CD4-positive, alpha-beta memory T cell (primary cell): Measurements from ENCODE around the gene MUC5AC. TPM values are rescaled to one million over a fixed set of nuclear protein-coding genes. Genes with fewer than 3 reads are reported as not detected.
"Not testable (repeated sequence)": the region's sequence is repeated elsewhere in the genome, so short reads cannot be mapped to it uniquely, and the experiment has no call there.

Experiments
- CTCF ChIA-PET: fragments of 350-600 bp; sonication (Branson Sonifier 250); formaldehyde crosslinking; loops from one replicate; lab custom pipeline; 2021; ENCODE audit warnings: inconsistent platforms; ENCODE audit not compliant: partially characterized antibody; lab: Charles Lee
- POLR2A ChIA-PET: fragments of 350-600 bp; sonication (Branson Sonifier 250); formaldehyde crosslinking; loops from one replicate; lab custom pipeline; 2021; ENCODE audit not compliant: partially characterized antibody; lab: Charles Lee
- DNase-seq, 5 donors: peaks; one replicate each; pipeline versions ENCODE4 v3.0.0 to v3.0.0-alpha.2; 2020 to 2022; ENCODE audit warnings: mixed read lengths in 1 of 5
- H3K27ac ChIP-seq: one replicate; pipeline ENCODE4 v1.7.0; 2013; ENCODE audit warnings: low read depth, low read length
- H3K27me3 ChIP-seq: 2 replicates; pipeline ENCODE4 v1.7.0; 2013; ENCODE audit warnings: mild to moderate bottlenecking, low read length, moderate library complexity; ENCODE audit not compliant: insufficient read depth
- H3K36me3 ChIP-seq: 2 replicates; pipeline ENCODE4 v1.7.0; 2013; ENCODE audit warnings: mild to moderate bottlenecking, low read length, moderate library complexity; ENCODE audit not compliant: insufficient read depth
- H3K4me1 ChIP-seq: 2 replicates; pipeline ENCODE4 v1.7.0; 2013; ENCODE audit warnings: mild to moderate bottlenecking, low read length, moderate library complexity; ENCODE audit not compliant: insufficient read depth
- H3K4me3 ChIP-seq, 2 donors: one replicate each; pipeline ENCODE4 v1.7.0; 2013; ENCODE audit warnings: low read length in 2 of 2, mild to moderate bottlenecking in 1 of 2
- H3K9me3 ChIP-seq, 2 donors: one replicate each; pipeline ENCODE4 v1.7.0; 2013; ENCODE audit warnings: low read length in 2 of 2, control low read depth in 1 of 2; ENCODE audit not compliant: control insufficient read depth in 1 of 2
- H3K27ac Mint-ChIP-seq, 7 donors: one replicate each; pipeline ENCODE4 v1.8.0; 2020 to 2021; ENCODE audit warnings: mixed read lengths in 7 of 7, mild to moderate bottlenecking in 6 of 7, inconsistent platforms in 3 of 7, moderate library complexity in 3 of 7
- H3K27me3 Mint-ChIP-seq, 2 donors: one replicate each; pipeline ENCODE4 v1.8.0; 2020 to 2021; ENCODE audit warnings: mixed read lengths in 2 of 2
- H3K36me3 Mint-ChIP-seq, 2 donors: one replicate each; pipeline ENCODE4 v1.8.0; 2020 to 2021; ENCODE audit warnings: mixed read lengths in 2 of 2, inconsistent platforms in 1 of 2, mild to moderate bottlenecking in 1 of 2
- H3K4me1 Mint-ChIP-seq, 4 donors: one replicate each; pipeline ENCODE4 v1.8.0; 2020 to 2021; ENCODE audit warnings: mixed read lengths in 4 of 4, mild to moderate bottlenecking in 1 of 4
- H3K4me3 Mint-ChIP-seq, 8 donors: one replicate each; pipeline ENCODE4 v1.8.0; 2020 to 2021; ENCODE audit warnings: mixed read lengths in 8 of 8, mild to moderate bottlenecking in 7 of 8, moderate library complexity in 6 of 8, inconsistent platforms in 3 of 8
- H3K9me3 Mint-ChIP-seq, 8 donors: one replicate each; pipeline ENCODE4 v1.8.0; 2020 to 2021; ENCODE audit warnings: mixed read lengths in 8 of 8, mild to moderate bottlenecking in 5 of 8, inconsistent platforms in 3 of 8, moderate library complexity in 1 of 8
- intact Hi-C: fragments of 100-400 bp; cut with micrococcal nuclease; formaldehyde crosslinking; loops from one replicate; pipeline ENCODE4 v1.15.1; 2023
- polyA plus RNA-seq, 2 donors: library from polyadenylated mRNA; unstranded; fragments of 300-500 nt; fragmentation: Illumina TruSeq; gene quantifications; one replicate each; pipeline ENCODE4 v1.2.3, GENCODE V29; 2021
- total RNA-seq, 2 experiments: library from RNA; stranded (reverse); gene quantifications; one replicate each; pipeline ENCODE4 v1.2.3, GENCODE V29; 2021

The MUC5AC gene
- total and polyA plus RNA-seq, 4 experiments from 2014 or later: not detected

GRCh38 chr11:1242751-1243150 is 85.0 kb downstream of the MUC5AC start:
- H3K36me3 ChIP-seq, POLR2A ChIA-PET, CTCF ChIA-PET, H3K4me1 Mint-ChIP-seq, H3K4me1 ChIP-seq, H3K27me3 ChIP-seq, DNase-seq, H3K4me3 Mint-ChIP-seq, H3K9me3 Mint-ChIP-seq, H3K36me3 Mint-ChIP-seq, H3K27ac ChIP-seq, H3K27me3 Mint-ChIP-seq, intact Hi-C loops, H3K4me3 ChIP-seq, H3K27ac Mint-ChIP-seq, H3K9me3 ChIP-seq: not testable (repeated sequence)

- DNase-seq, CTCF ChIA-PET, H3K4me1 ChIP-seq, H3K36me3 ChIP-seq, H3K4me1 Mint-ChIP-seq, H3K4me3 Mint-ChIP-seq, H3K27me3 Mint-ChIP-seq, H3K27me3 ChIP-seq, H3K4me3 ChIP-seq, H3K36me3 Mint-ChIP-seq, H3K9me3 Mint-ChIP-seq, H3K27ac ChIP-seq, H3K9me3 ChIP-seq, H3K27ac Mint-ChIP-seq, POLR2A ChIA-PET, intact Hi-C loops: not testable (repeated sequence)
These were observed 85.8 kb downstream of the MUC5AC start for GRCh38 chr11:1243521-1243920.

DNA sequence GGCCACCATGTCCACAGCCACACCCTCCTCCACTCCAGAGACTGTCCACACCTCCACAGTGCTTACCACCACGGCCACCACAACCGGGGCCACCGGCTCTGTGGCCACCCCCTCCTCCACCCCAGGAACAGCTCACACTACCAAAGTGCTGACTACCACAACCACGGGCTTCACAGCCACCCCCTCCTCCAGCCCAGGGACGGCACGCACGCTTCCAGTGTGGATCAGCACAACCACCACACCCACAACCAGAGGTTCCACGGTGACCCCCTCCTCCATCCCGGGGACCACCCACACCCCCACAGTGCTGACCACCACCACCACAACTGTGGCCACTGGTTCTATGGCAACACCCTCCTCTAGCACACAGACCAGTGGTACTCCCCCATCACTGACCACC is 86.8 kb downstream of the MUC5AC start:
- H3K9me3 ChIP-seq, H3K4me3 ChIP-seq, H3K4me1 ChIP-seq, POLR2A ChIA-PET, H3K27ac ChIP-seq, H3K9me3 Mint-ChIP-seq, intact Hi-C loops, H3K4me1 Mint-ChIP-seq, H3K36me3 Mint-ChIP-seq, H3K36me3 ChIP-seq, DNase-seq, H3K4me3 Mint-ChIP-seq, H3K27ac Mint-ChIP-seq, CTCF ChIA-PET, H3K27me3 Mint-ChIP-seq, H3K27me3 ChIP-seq: not testable (repeated sequence)

GRCh38 chr11:1245717-1246116 is 88.0 kb downstream of the MUC5AC start:
- H3K27me3 ChIP-seq, intact Hi-C loops, H3K4me1 Mint-ChIP-seq, POLR2A ChIA-PET, H3K36me3 Mint-ChIP-seq, H3K4me1 ChIP-seq, H3K9me3 ChIP-seq, H3K27me3 Mint-ChIP-seq, H3K9me3 Mint-ChIP-seq, CTCF ChIA-PET, DNase-seq, H3K4me3 Mint-ChIP-seq, H3K4me3 ChIP-seq, H3K27ac ChIP-seq, H3K36me3 ChIP-seq: not testable (repeated sequence)
- peak overlapping the region in 1 of 7 donors; percentile 25 for H3K27ac Mint-ChIP-seq

DNA sequence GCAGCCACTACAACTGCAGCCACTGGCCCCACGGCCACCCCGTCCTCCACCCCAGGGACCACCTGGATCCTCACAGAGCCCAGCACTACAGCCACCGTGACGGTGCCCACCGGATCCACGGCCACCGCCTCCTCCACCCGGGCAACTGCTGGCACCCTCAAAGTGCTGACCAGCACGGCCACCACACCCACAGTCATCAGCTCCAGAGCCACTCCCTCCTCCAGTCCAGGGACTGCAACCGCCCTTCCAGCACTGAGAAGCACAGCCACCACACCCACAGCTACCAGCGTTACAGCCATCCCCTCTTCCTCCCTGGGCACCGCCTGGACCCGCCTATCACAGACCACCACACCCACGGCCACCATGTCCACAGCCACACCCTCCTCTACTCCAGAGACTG is 88.5 kb downstream of the MUC5AC start:
- H3K4me1 Mint-ChIP-seq, H3K4me3 Mint-ChIP-seq, CTCF ChIA-PET, DNase-seq, POLR2A ChIA-PET, H3K4me3 ChIP-seq, H3K27ac ChIP-seq, H3K9me3 Mint-ChIP-seq, H3K9me3 ChIP-seq, H3K4me1 ChIP-seq, H3K27me3 Mint-ChIP-seq, intact Hi-C loops, H3K36me3 ChIP-seq, H3K27ac Mint-ChIP-seq, H3K36me3 Mint-ChIP-seq, H3K27me3 ChIP-seq: not testable (repeated sequence)

GRCh38 chr11:1247026-1247425 is 89.3 kb downstream of the MUC5AC start:
- H3K4me1 Mint-ChIP-seq, intact Hi-C loops, H3K36me3 Mint-ChIP-seq, H3K4me1 ChIP-seq, H3K27me3 Mint-ChIP-seq, H3K27ac Mint-ChIP-seq, POLR2A ChIA-PET, H3K4me3 Mint-ChIP-seq, H3K4me3 ChIP-seq, CTCF ChIA-PET, DNase-seq, H3K9me3 ChIP-seq, H3K9me3 Mint-ChIP-seq, H3K27me3 ChIP-seq, H3K27ac ChIP-seq, H3K36me3 ChIP-seq: not testable (repeated sequence)

- H3K27ac Mint-ChIP-seq, H3K9me3 ChIP-seq, DNase-seq, H3K36me3 Mint-ChIP-seq, H3K4me1 ChIP-seq, H3K4me3 Mint-ChIP-seq, H3K4me3 ChIP-seq, H3K27ac ChIP-seq, H3K9me3 Mint-ChIP-seq, CTCF ChIA-PET, H3K27me3 ChIP-seq, H3K36me3 ChIP-seq, POLR2A ChIA-PET, H3K27me3 Mint-ChIP-seq, H3K4me1 Mint-ChIP-seq, intact Hi-C loops: not testable (repeated sequence)
These were observed 91.2 kb downstream of the MUC5AC start for GRCh38 chr11:1248951-1249350.

DNA sequence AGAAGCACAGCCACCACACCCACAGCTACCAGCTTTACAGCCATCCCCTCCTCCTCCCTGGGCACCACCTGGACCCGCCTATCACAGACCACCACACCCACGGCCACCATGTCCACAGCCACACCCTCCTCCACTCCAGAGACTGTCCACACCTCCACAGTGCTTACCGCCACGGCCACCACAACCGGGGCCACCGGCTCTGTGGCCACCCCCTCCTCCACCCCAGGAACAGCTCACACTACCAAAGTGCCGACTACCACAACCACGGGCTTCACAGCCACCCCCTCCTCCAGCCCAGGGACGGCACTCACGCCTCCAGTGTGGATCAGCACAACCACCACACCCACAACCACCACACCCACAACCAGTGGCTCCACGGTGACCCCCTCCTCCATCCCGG is 92.7 kb downstream of the MUC5AC start:
- H3K27me3 Mint-ChIP-seq, H3K27ac ChIP-seq, H3K4me1 Mint-ChIP-seq, H3K4me1 ChIP-seq, H3K27me3 ChIP-seq, H3K36me3 ChIP-seq, POLR2A ChIA-PET, H3K4me3 ChIP-seq, H3K9me3 ChIP-seq, H3K36me3 Mint-ChIP-seq, H3K4me3 Mint-ChIP-seq, H3K9me3 Mint-ChIP-seq, H3K27ac Mint-ChIP-seq, CTCF ChIA-PET, intact Hi-C loops, DNase-seq: not testable (repeated sequence)
